NCI-H146 treated with DMSO at 0.1 percent for 48 hours (cell line): Measurements from ENCODE around the gene GRID2.

Experiments
- DNase-seq: peaks from one replicate; lab custom pipeline; 2025; ENCODE audit not compliant: unreplicated experiment; lab: John Stamatoyannopoulos, UW

GRID2 gene

DNA sequence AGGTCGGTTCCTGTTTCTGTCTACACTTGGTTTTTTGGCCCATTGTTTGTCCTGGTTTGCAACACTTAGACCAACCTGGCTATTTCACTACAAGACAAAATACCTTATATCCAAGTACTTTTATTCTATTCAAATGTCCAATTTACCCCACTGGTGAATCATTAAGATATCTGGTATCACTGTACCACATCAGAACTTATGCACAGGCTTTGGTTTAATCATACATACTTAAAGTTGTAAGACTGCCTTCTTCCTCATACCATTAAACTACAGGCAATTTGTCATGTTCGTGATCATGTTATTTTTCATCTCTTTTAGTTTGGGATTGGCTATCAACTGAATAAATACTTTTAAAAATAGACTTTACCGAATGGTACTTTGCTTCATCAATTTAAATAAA, 1471.8 kb downstream of the GRID2 start:
- DNase-seq: no peak

DNA sequence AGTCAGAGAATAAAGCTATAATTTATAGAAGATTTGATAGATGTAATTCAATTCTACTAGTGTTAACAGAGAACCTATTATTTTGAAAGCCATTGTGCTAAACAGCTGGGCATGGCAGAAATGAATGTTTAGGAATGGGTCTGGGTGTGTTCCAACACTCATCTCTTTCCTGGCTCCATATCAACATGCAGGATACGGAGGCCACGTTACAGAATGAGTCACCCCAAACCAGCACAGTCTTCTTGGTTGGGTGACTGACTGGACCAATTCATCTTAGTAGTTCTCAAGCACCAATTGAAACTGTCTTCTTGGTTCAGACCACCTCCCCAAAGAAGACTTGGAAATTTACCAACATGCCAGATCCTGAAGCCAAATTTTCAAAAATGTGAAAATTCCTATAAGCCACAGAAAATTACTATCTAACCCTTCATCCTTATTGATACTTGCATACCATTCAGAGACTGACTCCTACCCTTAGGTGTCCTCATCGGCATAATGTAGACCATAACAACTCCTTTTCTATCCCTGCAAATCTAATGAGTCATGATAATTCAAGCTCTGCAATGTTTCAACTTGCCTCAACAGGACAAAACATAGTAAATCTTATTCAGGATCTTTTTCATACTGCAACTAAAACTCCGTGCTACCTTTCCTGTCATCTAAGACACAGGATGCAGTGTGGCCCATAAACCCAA, 1472.8 kb downstream of the GRID2 start:
- no peak for DNase-seq

DNA sequence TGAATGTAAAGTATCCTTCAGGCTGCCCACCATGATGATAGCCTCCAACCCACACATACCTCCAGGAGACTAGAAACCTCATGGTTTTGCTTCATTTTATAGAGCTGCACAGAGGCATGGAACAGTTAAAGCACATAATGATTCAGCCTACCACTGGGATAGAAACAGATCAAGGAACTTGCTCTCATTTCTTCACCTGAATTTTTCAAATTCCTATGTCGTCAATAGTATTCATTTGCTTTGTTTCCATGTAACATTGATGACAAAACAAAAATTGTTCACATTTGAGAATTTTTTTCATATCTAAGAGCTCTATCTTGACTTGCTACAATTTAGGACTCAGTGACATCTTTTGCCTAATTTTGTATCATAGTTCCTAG, 1473.3 kb downstream of the GRID2 start:
- DNase-seq: no peak

DNA sequence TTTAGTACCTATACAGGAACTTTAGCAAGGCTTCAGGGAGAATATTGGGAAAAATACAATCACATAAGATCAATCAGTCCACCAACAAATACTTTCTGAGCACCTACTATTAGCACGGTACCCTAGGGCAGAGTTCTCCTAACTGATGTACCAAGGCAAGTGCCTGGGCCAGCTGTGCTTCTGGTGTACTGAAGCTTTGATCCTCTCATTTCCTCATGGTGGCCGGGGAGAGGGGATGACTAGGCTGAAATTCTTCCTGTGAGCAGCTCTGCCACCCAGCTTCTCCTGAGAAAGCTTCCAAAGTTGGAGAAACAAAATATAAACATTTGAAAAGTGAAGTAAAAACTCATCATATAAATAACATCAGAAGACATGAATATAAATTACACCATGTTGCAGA, 1475.5 kb downstream of the GRID2 start:
- no peak for DNase-seq

DNA sequence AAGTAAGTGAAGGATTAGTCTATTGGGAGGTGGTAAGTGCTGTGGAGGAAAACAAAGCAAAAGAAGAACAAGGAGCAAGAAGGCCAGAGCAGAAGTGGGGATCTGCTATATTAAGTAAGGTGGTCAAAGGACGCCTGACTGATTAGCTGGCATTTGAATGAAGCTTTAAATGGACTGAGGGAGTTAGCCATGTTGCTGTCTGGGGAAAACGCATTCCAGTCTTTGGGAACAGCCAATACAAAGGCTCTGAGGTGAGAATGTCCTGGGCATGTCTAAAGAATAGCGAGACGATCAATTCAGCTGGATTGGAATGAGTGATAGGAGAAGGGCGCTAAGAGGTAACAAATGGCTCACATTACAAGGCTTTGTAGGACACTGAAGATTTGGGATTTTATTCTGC, 1476.3 kb downstream of the GRID2 start:
- no peak for DNase-seq

DNA sequence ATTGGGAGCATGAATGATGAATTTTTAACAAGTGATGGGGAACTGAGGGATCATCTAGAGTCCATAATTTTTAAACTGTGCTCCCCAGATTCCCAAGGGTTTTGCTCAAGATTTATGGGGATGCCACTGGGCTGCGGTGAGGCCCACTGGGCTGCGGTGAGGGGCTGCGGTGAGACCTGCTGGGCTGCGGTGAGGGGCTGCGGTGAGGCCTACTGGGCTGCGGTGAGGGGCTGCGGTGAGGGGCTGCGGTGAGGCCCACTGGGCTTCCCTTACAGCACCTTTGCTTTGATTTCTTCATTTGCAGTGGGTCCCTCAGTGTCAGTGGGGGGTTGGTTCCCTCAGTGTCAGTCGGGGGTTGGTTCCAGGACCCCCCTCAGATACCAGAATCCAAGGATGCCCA, 1477.4 kb downstream of the GRID2 start:
- no peak for DNase-seq

DNA sequence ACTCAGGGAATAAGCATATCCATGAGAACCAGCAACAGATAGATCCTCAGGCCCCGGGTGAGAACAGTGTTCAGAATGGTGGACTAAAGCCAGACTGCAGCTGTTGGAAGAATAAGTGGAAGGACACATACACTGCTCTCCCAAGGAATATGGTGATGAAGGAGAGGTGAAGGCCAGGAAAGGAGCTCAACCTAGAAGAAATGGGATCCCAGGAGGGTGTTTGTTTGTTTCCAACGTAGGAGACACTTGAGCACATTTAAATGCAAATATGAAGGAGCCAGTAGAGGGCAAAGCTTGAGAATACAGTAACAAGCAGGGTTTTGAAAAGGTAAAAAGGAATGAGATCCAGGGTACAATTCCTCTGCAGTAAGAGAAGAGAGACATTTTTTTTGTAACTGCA, 1482.4 kb downstream of the GRID2 start:
- no peak for DNase-seq

DNA sequence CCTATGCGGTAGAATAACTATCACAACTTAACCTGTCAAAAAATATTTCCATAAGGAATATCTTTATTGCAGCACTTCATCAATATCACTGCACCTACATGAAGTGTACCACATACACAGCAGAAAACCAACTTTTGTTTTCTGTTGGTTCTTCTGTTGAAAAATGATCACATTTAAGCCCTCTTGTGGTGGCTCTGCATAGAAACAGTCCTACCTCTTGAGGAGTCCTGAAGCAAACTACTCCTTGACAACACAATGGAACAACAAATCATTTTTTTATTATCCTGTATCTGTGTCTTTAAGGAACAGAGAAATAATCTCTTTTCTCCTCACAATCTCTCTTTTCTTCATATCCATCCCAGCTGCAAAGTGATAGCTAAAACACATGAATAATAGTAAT, 1484.9 kb downstream of the GRID2 start:
- no peak for DNase-seq

DNA sequence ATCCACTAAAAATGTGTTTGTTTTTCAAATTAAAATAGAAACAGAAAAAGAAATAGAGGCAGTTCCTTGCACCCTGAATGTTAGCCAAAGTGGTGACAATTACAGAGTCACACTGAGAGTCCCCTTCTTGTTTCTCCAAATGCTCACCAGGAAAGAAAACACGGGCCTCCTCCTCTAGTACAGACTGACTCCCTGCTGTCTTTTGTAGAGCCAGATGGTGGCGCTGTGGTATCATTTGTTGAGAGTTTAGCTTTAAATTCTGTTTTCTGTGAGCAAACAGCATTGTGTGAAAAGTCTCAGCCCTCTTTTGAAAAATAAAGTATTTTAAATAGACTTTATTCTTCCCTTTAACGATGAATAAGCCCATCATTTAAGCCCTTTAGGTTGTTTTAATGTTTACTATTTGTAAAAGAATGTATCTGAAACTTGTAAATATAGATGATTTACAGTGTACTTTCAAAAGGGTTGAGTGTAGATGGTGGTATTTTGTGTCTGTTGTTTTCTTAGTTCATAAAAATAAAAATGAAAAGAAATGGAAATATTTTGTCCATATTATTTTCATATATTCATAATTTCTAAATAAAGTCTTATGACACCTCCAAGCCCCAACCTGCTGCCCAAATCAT, 1487.9 kb downstream of the GRID2 start:
- DNase-seq: no peak

DNA sequence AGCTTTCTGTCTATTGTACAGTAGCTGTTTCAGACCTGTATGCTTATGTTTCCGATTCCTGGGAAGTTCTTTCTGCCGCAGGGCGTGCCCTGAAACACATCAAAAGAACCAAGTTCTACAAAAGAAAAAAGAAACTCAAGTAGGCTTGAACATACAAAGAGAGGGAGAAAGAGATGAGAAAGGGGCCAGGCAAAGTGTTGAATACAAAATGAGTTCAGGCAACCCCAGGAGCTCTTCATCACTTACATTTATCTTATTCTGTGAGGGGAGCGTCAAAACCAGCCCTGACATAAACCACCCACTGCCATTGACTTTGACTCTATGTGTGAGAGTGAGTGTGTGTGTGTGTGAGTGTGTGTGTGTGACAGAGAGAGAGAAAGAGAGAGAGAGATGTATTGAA, 1498.3 kb downstream of the GRID2 start:
- no peak for DNase-seq

DNA sequence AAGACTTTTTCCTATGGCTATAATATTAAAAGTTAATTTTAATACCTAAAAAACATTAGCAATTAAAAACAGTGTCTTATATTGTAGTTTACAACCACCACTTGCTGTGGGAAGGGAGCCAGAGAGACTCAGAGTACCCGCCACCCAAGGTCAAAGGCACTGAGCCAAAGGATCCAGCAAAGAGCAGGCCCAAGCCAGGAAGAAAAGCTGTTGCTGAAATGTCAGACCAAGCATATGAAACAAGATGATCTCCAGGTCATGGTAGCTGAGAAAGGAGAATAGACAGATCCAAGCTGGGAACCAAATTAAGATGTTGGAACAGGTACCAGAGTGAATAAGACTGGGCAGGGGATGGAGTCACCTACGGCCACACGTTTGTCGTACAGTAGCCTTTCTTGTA, 1506.0 kb downstream of the GRID2 start:
- DNase-seq: no peak

DNA sequence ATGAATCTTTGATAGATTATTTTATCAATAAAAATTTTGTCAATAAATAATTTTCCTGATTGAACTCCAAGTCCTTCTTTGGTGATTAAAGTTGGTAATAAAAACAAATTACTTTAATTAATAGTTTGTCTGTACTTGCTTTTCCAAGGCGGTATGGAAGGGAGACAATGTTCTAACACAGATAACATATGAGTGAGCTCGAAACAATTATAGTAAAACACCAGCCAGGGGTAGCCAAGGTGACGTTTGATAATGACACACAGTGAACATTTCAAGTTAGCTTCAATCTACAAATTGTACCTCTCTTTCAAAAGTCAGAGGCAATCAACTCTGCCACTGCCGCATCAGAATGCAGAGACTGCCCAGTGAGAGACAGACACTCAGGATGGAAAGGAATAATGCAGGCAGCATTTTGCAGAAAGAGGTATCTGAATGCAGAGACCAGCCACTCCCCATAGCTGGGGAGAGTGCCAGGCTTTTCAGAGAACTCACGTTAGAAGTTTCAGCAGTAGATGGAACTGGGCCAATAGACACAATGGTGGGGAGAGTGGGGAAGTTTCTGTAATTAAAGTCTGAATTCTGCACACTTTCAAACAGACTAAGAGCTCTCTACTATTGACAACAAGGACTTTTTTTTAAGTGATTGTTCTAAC, 1506.7 kb downstream of the GRID2 start:
- no peak for DNase-seq

DNA sequence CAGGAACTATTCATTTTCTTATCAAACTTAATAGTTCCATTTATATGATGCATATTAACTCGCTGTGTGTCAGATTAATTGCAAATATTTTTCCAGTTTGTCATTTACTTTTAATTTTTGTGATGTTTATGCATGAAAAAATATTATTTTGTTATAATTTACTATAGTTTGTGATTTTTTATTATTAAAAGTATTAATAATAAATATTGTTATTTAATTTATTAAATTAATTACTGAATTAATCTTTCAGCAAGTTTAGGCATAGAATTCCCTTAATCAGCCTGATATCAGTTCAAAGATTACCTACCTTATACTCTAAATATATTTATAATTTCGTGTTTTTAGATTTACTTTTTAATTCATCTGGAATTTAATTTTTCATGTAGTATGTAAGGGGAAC, 1509.3 kb downstream of the GRID2 start:
- no peak for DNase-seq

DNA sequence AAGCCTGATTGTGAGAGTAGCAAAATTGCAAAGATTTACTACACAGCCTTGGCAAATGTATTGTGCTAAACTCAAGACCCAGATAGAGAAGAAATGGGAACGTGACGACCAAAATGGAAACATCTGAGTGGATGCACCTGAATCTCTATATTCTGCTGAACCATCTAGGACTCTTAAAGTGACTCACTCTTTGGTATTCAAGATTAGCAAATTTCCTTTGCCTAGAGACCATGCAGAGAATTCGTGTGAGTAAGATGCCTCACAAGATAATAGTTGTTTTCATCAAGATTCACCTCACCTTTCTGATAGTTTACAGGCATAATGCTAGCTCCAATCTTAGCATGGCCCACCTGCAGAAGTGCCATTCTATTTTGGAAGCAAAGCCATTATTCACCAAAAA, 1510.4 kb downstream of the GRID2 start:
- DNase-seq: no peak

DNA sequence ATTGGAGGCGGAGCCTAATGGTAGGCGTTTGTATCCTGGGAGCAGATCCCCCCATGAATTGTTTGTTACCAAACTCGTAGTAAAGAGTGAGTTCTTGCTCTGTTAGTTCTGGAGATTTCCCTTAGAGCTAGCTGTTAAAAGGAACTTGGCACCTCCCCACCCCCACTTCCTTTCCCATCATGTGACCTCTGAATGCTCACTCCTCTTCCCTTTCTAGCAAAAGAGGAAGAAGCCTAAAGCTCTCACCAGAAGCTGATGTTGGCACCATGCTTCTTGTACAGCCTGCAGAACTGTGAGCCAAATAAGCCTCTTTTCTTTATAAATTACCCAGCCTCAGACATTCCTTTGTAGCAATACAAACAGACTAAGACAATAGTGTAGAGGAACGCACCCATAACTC, 1511.0 kb downstream of the GRID2 start:
- no peak for DNase-seq
